Putamen (tissue), 1 donor: Measurements from ENCODE around the gene METTL24.
A peak's percentile ranks its signal among the peaks of the same experiment; 100 is the strongest.
"Not testable (repeated sequence)": the region's sequence is repeated elsewhere in the genome, so short reads cannot be mapped to it uniquely, and the experiment has no call there.

Experiments
- DNase-seq: peaks from one replicate; pipeline ENCODE4 v3.0.0-alpha.2; 2016; ENCODE audit warnings: low spot score

METTL24 gene

GRCh38 chr6:110256366-110256765, 101.8 kb downstream of the METTL24 start:
- no peak for DNase-seq

- DNase-seq = no peak
Observed at GRCh38 chr6:110255211-110255750, 102.9 kb downstream of the METTL24 start.

GRCh38 chr6:110250838-110251237, 107.3 kb downstream of the METTL24 start:
- no peak for DNase-seq

GRCh38 chr6:110250058-110250457, 108.1 kb downstream of the METTL24 start:
- DNase-seq = no peak

GRCh38 chr6:110246900-110247546, 111.1 kb downstream of the METTL24 start:
- no peak for DNase-seq

GRCh38 chr6:110246378-110246777, 111.8 kb downstream of the METTL24 start:
- no peak for DNase-seq

GRCh38 chr6:110244621-110245020, 113.5 kb downstream of the METTL24 start:
- DNase-seq = not testable (repeated sequence)

- DNase-seq = no peak
Observed at GRCh38 chr6:110239526-110240274, 118.4 kb downstream of the METTL24 start.

- not testable (repeated sequence) for DNase-seq
Observed at GRCh38 chr6:110236007-110236406, 122.1 kb downstream of the METTL24 start.

GRCh38 chr6:110233770-110234374, 124.3 kb downstream of the METTL24 start:
- DNase-seq = no peak

- no peak for DNase-seq
Observed at GRCh38 chr6:110232450-110232849, 125.7 kb downstream of the METTL24 start.

GRCh38 chr6:110226261-110226660, 131.9 kb downstream of the METTL24 start:
- DNase-seq = no peak

- no peak for DNase-seq
Observed at GRCh38 chr6:110221738-110222137, 136.4 kb downstream of the METTL24 start.

GRCh38 chr6:110217266-110217665, 140.9 kb downstream of the METTL24 start:
- DNase-seq = peak; percentile 67

GRCh38 chr6:110216140-110216539, 142.0 kb downstream of the METTL24 start:
- peak; percentile 71 for DNase-seq

GRCh38 chr6:110214338-110214737, 143.8 kb downstream of the METTL24 start:
- DNase-seq = no peak

GRCh38 chr6:110211753-110212152, 146.4 kb downstream of the METTL24 start:
- DNase-seq = no peak

GRCh38 chr6:110207652-110208051, 150.5 kb downstream of the METTL24 start:
- no peak for DNase-seq

GRCh38 chr6:110201151-110201884, 156.8 kb downstream of the METTL24 start:
- DNase-seq = no peak

GRCh38 chr6:110198561-110198960, 159.6 kb downstream of the METTL24 start:
- no peak for DNase-seq

GRCh38 chr6:110196874-110197273, 161.3 kb downstream of the METTL24 start:
- no peak for DNase-seq

- DNase-seq = no peak
Observed at GRCh38 chr6:110195639-110196038, 162.5 kb downstream of the METTL24 start.
